Mucosa of gallbladder (tissue), 1 donor: ENCODE measurements around the gene CCDC7. TPM values are rescaled to one million over a fixed set of nuclear protein-coding genes. Genes with fewer than 3 reads are reported as not detected.
"Not testable (repeated sequence)": the region's sequence is repeated elsewhere in the genome, so short reads cannot be mapped to it uniquely, and the experiment has no call there.

Experiments
- DNase-seq: peaks from one replicate; pipeline ENCODE4 v3.0.0-alpha.2; 2020; ENCODE audit warnings: low spot score
- total RNA-seq: library from RNA; stranded (reverse); gene quantifications from one replicate; pipeline ENCODE4 v1.2.1, GENCODE V29; 2021
- donor health status: DM: no; HTN: no; CAD: no.

The CCDC7 gene
- total RNA-seq, 1 donor from 2014 or later, result 20.5 TPM

DNA sequence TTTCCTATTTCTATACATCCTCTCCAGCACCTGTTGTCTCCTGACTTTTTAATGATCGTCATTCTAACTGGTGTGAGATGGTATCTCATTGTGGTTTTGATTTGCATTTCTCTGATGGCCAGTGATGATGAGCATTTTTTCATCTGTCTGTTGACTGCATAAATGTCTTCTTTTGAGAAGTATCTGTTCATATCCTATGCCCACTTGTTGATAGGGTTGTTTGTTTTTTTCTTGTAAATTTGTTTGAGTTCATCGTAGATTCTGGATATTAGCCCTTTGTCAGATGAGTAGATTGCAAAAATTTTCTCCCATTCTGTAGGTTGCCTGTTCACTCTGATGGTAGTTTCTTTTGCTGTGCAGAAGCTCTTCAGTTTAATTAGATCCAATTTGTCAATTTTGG lies 253.7 kb downstream of the CCDC7 start:
- DNase-seq, result not testable (repeated sequence)

DNA sequence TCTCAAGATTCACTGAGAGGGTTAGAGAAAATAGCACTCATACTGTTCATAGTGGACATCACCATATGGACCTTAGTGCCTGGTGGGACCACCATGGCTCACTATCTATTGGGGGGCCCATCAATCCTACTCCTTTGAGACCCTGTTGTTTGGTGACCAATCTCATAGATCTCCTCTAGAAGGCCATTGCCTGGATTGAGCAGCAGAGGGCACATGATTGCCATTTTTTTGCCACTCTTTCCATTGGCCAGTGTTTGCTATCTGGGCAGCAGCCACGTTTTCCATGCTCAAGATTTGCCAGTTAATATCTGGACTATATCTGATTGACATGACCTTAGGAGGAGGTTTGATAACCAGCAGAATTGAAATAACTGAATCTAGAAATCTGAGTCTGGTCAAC lies 267.6 kb downstream of the CCDC7 start:
- no peak for DNase-seq

DNA sequence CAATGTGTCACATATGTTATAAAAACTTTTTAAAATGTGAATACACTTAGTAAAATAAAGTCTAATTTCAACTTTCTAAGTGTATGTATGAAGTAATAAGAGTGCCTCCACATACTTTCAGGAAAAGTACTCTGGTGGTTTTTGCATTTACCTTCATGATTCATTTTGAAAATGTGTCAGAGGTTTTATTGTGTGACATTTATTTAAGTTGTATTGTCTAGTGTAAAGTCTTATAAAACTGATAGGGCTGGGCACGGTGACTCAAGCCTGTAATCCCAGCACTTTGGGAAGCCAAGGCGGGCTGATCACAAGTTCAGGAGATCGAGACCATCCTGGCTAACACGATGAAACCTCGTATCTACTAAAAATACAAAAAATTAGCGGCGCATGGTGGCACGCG lies 285.6 kb downstream of the CCDC7 start:
- no peak for DNase-seq

DNA sequence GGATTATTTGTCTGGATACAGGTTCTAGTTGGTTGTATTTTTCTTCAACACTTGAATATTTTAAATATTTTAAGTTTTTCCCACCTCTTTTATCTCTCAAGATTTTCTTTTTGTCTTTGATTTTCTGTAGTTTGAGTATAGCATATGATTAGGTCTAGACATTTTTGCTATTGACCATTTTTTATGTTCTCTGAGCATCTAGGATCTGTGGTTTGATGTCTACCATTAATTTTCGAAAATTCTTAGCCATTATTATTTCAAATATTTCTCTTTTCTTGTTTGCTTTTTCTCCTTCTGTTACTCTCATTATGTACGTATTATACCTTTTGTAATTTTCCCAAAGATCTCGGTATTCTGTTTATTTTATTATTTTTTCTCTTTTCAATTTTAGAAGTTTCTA lies 293.0 kb downstream of the CCDC7 start:
- no peak for DNase-seq

GRCh38 chr10:32744321-32744720 lies 298.4 kb downstream of the CCDC7 start:
- DNase-seq, result no peak

DNA sequence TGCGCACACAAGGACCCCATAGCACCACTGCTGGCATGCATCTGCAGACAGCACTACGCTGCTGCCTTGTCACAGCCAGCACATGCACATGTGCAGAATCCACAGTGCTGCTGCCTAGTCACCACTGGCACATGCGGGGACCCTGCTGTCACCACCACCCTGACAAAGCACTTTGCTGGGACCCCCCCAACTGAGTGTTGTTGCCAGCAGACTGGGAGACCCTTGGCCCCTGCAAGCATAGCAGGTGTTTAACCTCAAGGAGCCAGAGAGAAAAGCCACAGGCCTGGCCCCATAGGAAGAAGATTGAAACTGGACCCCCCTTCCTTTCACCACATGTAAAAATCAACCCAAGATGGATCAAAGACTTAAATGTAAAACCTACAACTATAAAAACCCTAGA lies 300.9 kb downstream of the CCDC7 start:
- no peak for DNase-seq

DNA sequence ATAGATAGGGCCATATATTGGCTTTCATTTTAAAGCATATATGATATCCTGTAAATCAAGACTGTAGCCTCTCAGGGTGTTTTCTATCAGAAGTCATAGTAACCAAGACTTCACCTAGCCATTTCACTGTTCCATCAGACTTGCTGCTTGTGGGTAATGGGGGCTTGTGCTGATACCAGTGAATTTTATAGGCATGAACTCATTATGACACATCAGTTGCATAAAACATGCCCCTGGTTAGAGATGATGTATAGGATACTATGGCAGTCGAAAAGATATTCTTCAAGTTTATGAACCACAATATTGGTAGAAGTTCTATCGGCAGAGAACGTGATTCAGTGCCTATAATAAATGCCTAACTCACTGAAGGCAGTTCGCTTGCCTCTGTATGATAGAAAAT lies 305.6 kb downstream of the CCDC7 start:
- no peak for DNase-seq

DNA sequence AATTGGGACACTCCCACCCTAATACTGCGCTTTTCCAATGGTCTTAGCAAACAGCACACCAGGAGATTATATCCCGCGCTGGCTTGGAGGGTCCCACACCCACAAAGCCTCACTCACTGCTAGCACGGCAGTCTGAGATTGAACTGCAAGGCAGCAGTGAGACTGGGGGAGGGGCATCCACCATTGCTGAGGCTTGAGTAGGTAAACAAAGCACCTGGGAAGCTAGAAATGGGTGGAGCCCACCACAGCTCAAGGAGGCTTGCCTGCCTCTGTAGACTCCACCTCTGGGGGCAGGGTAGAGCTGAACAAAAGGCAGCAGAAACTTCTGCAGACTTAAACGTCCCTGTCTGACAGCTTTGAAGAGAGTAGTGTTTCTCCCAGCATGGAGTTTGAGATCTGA lies 309.0 kb downstream of the CCDC7 start:
- not testable (repeated sequence) for DNase-seq

DNA sequence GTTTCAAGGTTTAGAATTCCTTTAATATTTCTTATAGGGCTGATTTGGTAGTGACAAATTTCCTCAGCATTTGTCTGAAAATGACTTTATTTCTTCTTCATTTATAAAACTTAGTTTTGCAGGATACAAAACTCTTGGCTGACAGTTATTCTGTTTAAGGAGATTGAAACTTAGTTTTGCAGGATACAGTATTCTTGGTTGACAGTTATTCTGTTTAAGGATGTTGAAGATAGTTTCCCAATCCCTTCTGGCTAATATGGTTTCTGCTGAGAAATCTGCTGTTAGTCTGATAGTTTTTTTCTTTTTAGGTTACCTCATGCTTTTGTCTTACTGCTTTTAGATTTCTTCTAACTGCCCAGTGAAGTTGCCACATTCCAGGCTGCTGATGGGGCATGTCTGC lies 325.3 kb downstream of the CCDC7 start:
- DNase-seq, result no peak

- no peak for DNase-seq
Measured at GRCh38 chr10:32773105-32773504, 327.2 kb downstream of the CCDC7 start.

DNA sequence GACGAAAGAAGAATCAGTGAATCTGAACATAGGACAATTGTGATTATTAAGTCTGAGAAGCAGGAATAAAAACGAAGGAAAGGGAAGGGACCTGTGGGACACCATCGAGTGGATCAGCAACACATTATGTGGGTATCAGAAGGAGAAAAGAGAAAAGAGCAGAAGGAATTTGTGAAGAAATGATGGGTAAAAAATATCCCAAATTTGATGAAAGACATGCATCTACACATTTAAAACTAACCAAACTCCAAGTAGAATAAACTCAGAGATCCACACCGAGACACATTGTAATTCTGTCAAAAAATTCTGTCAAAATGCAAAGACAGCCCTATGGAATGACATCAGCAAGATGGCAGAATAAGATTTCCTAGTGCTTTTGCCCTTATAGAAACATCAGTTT lies 341.0 kb downstream of the CCDC7 start:
- no peak for DNase-seq

GRCh38 chr10:32787690-32788284 lies 341.8 kb downstream of the CCDC7 start:
- DNase-seq, result no peak

GRCh38 chr10:32788359-32788758 lies 342.4 kb downstream of the CCDC7 start:
- DNase-seq, result peak; percentile 30

- DNase-seq, result no peak
Measured at GRCh38 chr10:32790483-32790882, 344.5 kb downstream of the CCDC7 start.

DNA sequence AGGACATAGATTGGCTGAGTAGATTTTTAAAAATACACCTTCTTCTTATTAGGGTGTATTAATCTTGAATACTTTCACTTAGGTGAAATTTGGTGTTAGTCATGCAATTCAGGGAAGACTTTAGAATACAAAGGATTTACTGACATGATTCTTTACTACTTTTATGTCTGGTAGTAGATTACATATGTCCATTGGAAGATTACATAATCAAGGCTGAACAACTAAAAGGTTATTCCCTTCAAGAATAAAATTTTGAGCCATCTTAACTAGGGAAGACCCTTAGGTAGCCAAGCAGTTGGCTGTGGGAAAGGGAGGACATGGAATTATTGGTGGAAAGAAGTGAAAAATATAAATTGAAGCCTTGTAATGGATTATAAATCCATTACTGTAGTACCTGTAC lies 347.1 kb downstream of the CCDC7 start:
- no peak for DNase-seq

DNA sequence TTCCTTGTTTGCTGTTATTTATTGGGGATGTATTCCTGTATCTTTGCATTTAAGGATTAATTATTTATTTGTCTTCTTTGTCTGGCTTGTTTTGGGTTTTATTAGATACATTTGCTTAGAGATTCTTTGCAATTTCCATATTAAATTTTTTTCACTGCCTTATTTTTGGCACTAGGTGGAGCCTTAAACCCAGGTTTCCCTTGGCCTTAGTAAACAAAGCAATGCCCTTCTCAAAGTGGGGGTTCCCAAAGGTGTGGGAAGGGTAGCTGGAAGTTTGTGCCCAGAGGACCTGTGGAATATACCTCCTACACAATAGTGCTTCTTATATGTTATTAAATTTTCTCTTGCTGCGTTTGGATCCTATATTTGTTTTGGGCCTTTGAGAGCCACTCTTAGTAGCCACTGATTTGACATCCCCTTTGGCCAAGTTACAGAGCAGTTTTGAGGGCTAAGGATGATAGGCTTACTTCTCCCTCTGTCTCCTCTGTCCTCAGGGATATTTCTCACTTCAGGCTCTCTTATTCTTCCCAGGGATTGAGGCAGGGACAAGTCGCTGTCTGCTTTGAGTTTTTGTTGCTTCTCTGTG lies 349.8 kb downstream of the CCDC7 start:
- no peak for DNase-seq

DNA sequence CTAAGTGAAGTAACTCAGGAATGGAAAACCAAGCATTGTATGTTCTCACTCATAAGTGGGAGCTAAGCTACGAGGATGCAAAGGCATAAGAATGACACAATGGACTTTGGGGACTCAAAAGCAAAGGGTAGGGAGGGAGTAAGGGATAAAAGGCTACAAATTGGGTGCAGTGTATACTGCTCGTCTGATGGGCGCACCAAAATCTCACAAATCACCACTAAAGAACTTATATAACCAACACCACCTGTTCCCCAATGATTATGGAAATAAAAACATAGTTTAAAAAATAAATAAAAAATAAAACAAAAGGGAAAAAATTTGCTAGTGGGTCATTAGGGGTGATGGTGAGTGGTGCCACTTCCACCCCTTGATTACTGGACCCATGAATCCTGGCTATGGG lies 351.5 kb downstream of the CCDC7 start:
- DNase-seq, result not testable (repeated sequence)

GRCh38 chr10:32846974-32847373 lies 401.0 kb downstream of the CCDC7 start:
- DNase-seq, result no peak

DNA sequence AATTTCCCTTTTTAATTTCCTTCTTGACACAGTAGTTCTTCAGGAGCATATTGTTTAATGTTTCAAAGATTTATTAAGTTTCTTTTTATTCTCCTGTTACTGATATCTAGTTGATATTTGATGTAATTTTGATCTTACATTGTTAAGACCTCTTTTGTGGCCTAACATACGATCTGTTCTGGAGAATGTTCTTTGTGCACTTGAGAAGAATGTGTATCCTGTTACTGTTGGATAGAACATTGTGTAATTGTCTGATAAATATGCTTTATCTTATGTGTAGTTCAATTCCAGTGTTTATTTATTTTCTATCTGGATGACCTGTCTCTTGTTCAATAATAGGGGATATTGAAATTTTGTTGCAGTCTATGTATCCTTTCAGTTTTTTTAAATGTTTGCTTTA lies 405.4 kb downstream of the CCDC7 start:
- DNase-seq, result no peak

GRCh38 chr10:32854435-32854834 lies 408.5 kb downstream of the CCDC7 start:
- DNase-seq, result no peak

GRCh38 chr10:32865170-32865569 lies 419.2 kb downstream of the CCDC7 start:
- DNase-seq, result no peak

DNA sequence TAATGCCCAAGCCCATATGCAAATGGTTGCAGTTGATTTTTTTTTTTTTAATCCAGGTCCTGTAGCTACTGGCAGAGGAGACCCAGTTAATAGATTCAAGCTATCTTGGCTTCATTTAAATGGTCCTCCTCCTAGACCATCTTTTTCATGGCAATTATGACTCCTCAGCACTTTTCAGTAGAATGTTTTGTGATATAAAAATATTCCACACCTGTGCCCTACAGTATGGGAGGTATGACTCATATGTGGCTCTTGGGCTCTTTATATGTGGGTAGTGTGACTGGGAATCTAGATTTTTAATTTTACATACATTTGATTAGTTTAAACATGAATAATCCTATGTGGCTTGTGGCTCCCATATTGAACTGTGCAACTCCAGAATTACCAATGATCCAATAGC lies 432.0 kb downstream of the CCDC7 start:
- DNase-seq, result no peak

DNA sequence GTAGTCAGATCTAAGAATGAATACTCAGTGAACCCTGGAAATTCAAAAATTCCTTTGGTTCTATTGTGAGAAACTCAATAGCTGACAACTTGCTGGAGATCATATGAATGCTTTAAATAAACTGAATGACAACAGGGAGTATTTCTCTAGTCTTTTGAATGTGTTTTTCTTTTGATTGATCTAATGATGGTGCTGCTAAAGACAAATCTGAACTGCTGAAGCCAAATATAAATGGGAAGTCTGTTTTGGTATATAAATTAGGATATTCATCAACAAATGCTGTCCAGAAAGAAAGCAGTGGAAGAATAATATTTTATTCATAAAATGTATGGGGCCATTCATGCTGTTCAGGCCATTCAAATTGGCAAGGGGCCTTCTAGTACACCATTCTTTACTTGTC lies 432.7 kb downstream of the CCDC7 start:
- DNase-seq, result no peak

DNA sequence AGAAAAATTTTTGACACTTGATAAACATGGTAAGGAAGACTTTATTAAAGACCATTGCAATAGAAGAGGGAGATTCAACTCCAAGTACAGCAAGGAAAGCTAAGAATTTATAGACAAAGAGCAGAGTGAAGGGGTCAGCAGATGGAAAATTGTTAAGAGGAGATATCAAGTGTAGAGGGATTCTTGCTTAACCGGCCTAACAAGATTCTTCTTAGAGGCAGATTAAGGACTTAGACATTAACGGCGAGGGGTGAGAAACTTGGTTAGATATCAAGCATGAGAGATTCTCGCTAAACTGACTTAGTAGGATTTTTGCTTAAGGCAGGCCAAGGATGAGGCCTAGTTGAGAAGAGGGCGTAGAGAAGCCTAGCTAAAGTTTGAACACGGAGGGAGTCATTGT lies 436.1 kb downstream of the CCDC7 start:
- DNase-seq, result no peak
